Glomerular visceral epithelial cell (primary cell): ENCODE data around the gene TMEM225B.
"Not testable (repeated sequence)": the region's sequence is repeated elsewhere in the genome, so short reads cannot be mapped to it uniquely, and the experiment has no call there.

Experiments
- DNase-seq: peaks from one replicate; pipeline ENCODE4 v3.0.0-alpha.2; 2016; ENCODE audit errors: extremely low spot score

Gene TMEM225B

GRCh38 chr7:99623091-99623693 is 25.1 kb downstream of the TMEM225B start:
- DNase-seq: no peak

- no peak for DNase-seq
Observed at GRCh38 chr7:99623702-99624447, 25.8 kb downstream of the TMEM225B start.

GRCh38 chr7:99624484-99624883 is 26.4 kb downstream of the TMEM225B start:
- DNase-seq: no peak

- no peak for DNase-seq
Observed at GRCh38 chr7:99625321-99625720, 27.3 kb downstream of the TMEM225B start.

GRCh38 chr7:99625961-99626360 is 27.9 kb downstream of the TMEM225B start:
- DNase-seq: no peak

- no peak for DNase-seq
Observed at GRCh38 chr7:99626661-99627060, 28.6 kb downstream of the TMEM225B start.

- DNase-seq: no peak
Observed at GRCh38 chr7:99627513-99627912, 29.4 kb downstream of the TMEM225B start.

- DNase-seq: no peak
Observed at GRCh38 chr7:99628471-99629465, 30.7 kb downstream of the TMEM225B start.

GRCh38 chr7:99629643-99630042 is 31.6 kb downstream of the TMEM225B start:
- no peak for DNase-seq

GRCh38 chr7:99631295-99632109 is 33.4 kb downstream of the TMEM225B start:
- DNase-seq: peak; percentile 64

GRCh38 chr7:99637414-99637813 is 39.3 kb downstream of the TMEM225B start:
- not testable (repeated sequence) for DNase-seq

GRCh38 chr7:99638731-99639130 is 40.7 kb downstream of the TMEM225B start:
- no peak for DNase-seq

GRCh38 chr7:99639267-99639666 is 41.2 kb downstream of the TMEM225B start:
- DNase-seq: no peak

GRCh38 chr7:99642027-99642426 is 44.0 kb downstream of the TMEM225B start:
- DNase-seq: no peak

GRCh38 chr7:99643464-99643863 is 45.4 kb downstream of the TMEM225B start:
- no peak for DNase-seq

GRCh38 chr7:99644431-99644830 is 46.4 kb downstream of the TMEM225B start:
- no peak for DNase-seq

GRCh38 chr7:99645590-99645989 is 47.5 kb downstream of the TMEM225B start:
- no peak for DNase-seq

- no peak for DNase-seq
Observed at GRCh38 chr7:99648843-99649242, 50.8 kb downstream of the TMEM225B start.

- no peak for DNase-seq
Observed at GRCh38 chr7:99651290-99651689, 53.2 kb downstream of the TMEM225B start.

- DNase-seq: no peak
Observed at GRCh38 chr7:99652671-99653070, 54.6 kb downstream of the TMEM225B start.

GRCh38 chr7:99653269-99653668 is 55.2 kb downstream of the TMEM225B start:
- not testable (repeated sequence) for DNase-seq
